HG03159 (cell line): Measurements from ENCODE around the gene INKA1.
"Not testable (repeated sequence)": the region's sequence is repeated elsewhere in the genome, so short reads cannot be mapped to it uniquely, and the experiment has no call there.

Source experiments
- ATAC-seq: cut with Tn5 transposase; IDR thresholded peaks from one replicate; pipeline ENCODE4 v1.9.1; 2021; ENCODE audit warnings: mild to moderate bottlenecking, moderate library complexity; ENCODE audit not compliant: unreplicated experiment

INKA1 gene

DNA sequence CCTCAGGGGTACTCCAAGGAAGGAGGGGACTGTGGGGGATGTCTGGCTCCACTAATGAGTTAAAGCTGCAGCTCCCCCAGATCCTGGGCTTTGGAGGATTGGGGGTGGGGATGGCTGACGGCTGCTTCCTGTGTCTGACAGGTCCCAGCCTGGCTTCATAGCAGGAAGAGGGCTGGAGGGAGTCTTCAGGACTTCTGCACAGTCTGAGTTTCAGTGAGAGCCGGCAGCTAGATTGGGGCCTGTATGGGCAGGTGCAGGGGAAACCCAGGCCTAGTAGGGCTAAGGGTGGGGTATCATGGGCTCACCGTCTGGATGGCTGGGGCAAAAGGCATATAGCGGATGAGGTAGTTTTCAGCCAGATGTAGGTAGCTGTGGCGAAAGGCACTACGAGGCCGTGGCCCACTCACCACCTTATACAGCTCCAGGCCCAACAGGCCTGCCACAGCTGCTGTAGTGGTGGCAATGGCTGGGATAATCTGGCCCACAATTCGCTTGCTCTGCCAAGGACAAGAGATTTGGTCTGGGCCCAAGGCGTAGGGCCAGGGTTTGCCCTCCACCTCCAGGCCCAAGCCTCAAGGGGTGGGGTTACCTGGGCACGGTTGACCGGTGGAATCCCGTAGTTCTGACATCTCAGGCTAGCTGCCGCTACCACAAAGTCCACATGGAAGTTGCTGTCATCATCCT lies 4.5 kb downstream of the INKA1 start:
- ATAC-seq, result no peak

DNA sequence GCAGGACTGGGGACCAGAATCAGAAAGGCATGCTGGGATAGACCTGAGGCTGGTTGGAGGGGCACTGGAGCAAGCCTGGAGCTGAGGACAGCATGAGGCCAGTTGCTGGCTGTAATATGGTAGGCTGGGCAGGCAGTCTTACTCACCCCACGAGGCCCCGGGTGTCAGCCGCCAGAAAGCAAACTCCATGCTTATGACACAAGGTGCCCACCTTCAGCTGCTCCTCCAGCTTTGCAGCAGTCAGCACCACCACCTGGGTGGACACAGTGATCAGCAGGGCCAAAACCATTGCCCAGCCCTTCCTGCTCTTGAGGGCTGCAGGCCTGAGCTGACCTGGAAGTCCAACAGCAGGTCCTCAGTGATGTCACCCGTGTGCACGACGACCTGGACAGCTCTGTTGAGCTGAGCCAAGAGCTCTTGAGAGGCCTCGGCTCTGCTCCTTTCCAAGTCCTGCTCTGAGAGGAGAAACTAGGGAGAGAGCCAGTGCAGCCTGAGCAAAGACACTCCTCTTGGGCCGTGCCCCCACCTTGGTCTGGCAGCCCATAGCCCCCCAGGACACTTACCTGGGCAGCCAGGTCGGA lies 9.9 kb downstream of the INKA1 start:
- ATAC-seq, result no peak

DNA sequence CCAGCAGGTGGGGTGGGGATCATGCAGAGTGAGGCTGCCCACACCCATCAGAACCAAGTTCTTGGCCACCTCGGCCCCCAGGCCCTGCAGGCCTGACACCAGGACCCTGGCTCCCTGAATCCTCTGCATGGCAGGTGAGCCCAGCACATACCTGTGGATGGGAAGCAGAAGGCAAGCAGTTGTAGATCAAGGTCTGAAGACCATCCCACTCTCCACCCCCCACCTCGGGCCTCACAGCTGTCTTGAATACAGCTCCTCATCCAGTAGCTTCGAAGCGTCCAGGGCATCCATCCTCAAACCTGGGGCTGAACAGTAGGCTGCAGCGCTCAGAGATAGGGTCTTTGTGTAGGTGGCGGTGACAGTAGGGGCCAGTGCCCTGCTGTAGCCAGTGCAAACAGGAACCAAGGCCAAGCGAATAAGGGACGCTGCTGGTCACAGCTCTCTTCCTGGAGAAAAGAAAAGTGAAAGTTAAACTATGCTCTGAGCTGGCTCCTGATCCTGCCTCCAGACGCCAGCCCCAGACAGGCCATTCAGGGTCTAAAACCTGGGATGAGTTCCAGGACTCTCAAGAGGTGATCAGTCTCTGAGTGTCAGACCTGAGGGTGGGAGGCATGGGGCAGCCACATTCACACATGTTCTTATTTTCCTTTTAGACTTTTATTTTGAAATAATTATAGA lies 10.6 kb downstream of the INKA1 start, which contains the start of gene UBA7:
Gene UBA7, minus strand, starts transcription at position 457 of the 678 bp plus-strand sequence. Its CDS starts 166 bp downstream, at position 291.
- peak; percentile 49 for ATAC-seq

DNA sequence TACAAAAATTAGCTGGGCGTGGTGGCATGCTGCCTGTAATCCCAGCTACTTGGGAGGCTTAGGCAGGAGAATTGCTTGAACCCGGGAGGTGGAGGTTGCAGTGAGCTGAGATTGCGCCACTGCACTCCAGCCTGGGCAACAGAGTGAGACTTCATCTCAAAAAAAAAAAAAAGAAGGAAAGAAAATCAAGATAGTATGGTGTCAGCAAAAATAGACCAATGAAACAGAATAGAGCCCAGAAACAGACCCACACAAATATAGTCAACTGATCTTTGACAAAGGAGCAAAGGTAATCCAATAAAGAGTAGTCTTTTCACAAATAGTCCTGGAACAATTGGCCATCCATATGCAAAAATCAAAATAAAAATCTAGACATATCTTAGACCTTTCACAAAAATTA lies 20.1 kb downstream of the INKA1 start:
- ATAC-seq, result not testable (repeated sequence)

DNA sequence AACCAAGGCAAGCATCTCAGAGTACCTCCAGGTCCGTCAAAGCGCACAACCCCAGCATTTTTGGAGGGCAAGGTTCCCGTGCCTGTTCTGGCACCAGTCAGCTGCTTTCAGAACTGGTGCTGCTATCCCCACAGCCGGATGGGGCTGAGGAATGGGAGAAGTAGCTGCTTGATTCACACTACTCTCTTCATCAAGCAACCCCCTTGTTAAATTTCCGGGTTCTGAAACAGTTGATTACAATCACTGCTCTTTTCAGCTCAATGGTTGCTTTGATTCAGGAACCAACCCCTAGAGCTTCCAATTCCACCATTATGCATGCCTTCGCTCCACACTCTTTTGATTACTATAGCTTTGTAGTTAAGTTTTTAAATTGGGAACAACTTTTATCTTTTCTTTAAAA lies 23.0 kb downstream of the INKA1 start:
- no peak for ATAC-seq

DNA sequence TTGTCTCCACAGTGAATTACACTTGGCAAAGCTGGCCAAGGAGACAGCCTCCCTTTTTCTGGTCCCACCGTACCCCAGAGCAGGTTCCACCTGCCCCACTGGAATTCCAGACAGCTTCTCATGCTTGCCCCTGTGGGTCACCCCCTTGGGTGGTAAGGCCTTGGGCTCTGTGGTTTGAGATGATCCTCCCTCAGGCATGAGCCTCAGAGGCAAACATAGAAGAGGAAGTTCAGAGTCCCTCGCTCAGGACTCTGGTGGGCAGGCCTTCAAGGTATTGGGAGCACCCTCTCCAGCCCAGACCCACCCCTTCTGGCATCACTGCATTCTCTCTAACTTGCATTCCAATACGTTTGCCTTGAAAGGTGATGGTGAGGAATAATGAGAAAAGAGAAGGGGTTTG lies 28.3 kb downstream of the INKA1 start:
- no peak for ATAC-seq

DNA sequence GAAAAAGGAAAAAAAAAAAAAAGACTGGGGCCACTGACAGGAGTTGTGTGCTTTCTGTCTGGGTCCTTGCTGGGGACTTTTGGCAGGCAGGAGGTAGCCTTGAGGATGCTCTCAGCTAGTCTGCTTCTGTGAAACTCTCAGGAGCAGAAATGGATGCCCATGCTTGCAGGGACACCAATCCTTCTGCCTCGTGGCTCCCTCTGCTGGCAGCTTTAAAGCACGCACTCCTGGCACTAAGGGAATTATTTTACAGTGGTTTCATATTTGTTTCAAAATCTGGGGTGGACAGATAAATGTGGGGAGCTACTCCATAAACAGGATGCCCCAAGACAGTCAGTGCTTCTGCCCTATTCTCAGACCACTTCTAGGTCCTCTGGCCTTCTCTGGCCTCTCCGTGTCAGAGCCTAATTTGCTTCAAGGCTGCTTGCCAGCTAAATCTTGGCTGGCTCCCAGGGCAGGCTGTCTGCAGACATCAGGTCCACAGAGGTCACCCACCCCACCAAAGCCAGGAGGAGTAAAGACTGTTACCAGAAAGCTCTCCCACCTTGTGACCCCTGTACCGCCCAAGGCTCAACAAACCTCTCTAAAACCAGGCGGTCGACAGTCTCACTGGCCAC lies 36.2 kb downstream of the INKA1 start:
- ATAC-seq, result no peak

DNA sequence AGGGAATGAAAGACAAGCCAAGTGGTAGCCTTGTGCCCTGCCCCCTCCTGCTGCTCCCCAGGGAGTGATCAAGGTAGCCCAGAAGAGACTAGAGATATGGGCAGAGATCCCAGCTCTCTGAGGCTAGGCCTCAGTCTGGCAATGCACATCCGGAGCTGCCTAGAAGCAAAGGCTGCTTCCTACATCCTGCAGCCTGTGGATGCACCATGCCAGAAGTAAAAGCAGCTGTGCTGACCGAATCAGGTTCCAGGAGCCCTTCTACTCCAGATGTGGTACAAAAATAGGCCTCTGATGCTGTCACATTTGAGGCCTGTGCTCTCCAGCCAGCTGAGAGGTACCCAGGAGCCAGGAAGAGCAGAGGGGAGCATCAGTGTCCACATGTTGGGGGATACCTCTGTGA lies 37.3 kb downstream of the INKA1 start:
- ATAC-seq, result no peak

DNA sequence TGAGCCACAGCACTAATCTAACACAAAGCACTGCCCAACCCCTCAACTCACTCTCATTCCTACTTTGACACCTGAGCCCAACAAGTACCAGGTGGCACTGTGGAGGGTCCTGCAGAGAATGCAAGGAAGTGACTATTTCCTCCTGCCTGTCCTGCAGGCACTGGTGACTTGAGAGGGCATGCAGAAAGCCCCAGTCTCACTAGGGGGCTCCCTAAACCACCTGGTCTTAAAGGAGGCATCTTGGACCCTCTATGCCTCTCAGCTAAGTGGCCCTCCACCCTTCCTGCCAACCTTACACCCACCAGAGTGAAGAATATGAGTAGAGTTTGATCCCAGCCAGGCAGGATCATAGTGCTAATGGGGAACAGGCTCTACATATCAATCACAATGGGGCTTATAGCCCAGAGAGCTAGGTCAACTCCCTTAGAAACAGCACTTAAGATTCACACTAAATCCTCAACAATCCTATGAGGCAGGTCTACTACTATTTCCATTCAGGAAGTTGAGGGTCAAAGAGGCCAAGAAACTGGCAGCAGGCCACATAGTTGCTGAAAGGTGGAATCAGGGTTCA lies 38.1 kb downstream of the INKA1 start:
- no peak for ATAC-seq

DNA sequence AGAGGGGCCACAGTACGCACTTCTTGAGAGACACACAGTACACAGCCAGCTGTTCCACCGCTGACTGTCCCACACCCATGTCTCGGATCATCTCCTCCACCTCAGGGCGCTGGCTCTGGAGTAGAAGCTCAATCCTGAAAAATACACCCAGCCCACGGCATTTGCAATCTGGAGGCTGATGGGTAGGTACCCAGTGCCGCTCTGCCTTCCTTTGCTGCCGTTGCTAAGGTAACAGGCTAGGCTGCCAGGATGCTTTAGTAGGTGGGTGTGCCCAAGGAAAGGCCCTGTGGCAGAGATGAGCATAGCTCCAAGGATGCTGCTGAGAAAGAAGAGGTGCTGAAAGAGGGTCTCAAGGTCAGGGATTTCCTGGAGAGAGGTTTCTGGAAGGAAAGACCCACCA lies 38.7 kb downstream of the INKA1 start:
- ATAC-seq, result no peak

DNA sequence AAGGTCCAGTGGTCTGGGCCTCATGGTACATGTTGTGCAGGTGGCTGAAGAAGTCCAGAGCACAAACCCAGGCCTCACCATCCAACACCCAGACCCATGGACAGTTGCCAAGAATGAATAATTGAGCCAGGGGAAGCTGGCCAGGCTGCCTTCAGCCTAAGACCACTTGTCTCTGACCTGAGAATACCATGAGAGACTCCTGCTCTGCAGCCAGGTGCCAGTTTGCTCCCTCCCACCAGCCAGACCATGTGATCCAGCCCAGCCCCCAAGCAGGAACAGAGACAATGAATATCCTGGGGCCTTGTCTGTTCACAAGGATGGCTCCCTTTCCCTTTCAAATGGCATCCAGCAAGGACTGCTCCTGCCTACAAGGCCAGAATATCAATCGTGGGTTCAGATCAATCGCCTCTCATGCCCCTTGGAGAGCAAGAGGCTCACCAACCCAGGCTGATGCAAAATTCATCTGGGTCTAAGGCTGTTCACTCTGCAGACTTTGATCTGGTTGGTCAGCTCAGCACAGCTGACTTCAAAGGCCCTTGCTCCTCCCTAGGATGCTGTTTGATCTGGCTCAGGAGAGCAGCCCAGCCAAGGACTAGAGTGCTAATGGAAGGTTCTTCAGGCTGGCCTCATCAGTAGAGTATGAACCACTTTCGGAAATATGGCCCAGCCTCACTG lies 39.9 kb downstream of the INKA1 start:
- ATAC-seq, result no peak

DNA sequence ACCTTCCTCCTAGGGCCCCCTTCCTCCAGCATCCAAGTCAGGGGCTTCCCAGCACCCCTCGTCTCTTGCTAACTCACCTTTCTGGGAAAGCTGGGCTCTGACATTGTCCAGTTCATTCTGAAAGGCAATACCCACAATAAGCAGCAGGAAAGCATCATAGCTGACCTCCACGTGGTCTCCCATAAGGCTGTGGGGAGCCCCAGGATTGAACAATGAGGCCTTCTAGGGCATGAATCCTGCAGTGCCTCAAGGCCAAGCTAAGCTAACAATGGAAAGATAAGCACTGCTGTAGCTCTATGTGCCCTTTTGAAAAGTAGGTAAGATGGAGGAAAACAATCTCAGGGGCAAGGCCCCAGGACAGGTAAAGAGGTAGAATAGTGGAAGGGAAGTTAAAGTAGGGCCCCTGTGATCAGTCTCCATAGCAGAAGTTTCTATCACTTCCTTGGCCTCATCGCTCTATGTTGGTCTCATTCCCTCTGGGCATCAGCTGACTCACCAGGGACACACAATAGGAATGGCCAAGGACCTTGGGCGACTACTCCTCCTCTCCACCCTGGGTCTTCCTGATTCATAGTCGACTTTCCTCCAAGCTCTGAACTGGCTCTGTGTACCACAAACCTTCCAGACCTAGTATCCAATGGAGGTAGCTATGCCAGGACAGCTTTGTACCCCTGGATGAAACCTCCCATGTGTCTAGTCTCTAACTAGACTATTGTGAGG lies 41.6 kb downstream of the INKA1 start:
- no peak for ATAC-seq

DNA sequence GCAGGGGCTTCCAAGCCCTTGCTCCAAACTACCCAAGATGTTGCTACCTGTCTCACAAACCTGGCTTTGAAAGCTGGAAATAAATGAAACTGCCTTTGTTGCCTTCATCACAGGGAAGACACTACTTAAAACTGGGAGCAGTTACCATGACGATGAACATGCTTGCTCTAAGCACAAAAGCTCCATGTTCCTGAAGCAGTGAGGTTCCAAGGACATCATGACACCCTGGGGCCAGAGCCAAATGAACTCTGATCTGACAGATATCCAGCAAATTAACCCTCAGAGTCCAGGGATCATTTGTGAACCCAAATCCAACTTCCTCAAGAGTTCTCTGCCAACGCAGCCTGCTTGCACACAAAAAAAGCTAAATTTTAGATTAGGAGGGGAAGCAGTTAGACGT lies 42.6 kb downstream of the INKA1 start:
- ATAC-seq, result no peak
